Measurements from ENCODE around the gene CEP72.

Gene CEP72

GRCh38 chr5:583645-584044, 28.5 kb upstream of the CEP72 start:
- TF ChIP-seq L3MBTL2 (conservative IDR thresholded peaks at IDR 0.05) (no peak), PKNOX1 (IDR thresholded peaks at IDR 0.05) (no peak), TARDBP (IDR thresholded peaks at IDR 0.05) (no peak), FOXA1 (IDR thresholded peaks at IDR 0.05) (no peak), ZNF384 (IDR thresholded peaks at IDR 0.05) (no peak), NFRKB (IDR thresholded peaks at IDR 0.05) (no peak), SP1 (IDR thresholded peaks at IDR 0.05) (no peak), ARNT (IDR thresholded peaks at IDR 0.05) (no peak)
- no peak for DNase-seq (ENCODE audit: extremely low spot score)
- ChIA-PET POLR2A (no interaction called here), CTCF (no interaction called here)

- ChIA-PET CTCF (no interaction called here), POLR2A (no interaction called here)
- no peak for DNase-seq (ENCODE audit: extremely low spot score)
- TF ChIP-seq CTBP1 (IDR thresholded peaks at IDR 0.05; ENCODE audit: borderline replicate concordance) (no peak), FOXM1 (IDR thresholded peaks at IDR 0.05; ENCODE audit: borderline replicate concordance) (no peak), ARNT (IDR thresholded peaks at IDR 0.05) (no peak), BHLHE40 (IDR thresholded peaks at IDR 0.05; ENCODE audit: borderline replicate concordance) (no peak)
Measured at GRCh38 chr5:584216-584615, 27.9 kb upstream of the CEP72 start.

GRCh38 chr5:584846-585245, 27.3 kb upstream of the CEP72 start:
- no peak for TF ChIP-seq TARDBP (IDR thresholded peaks at IDR 0.05)
- no peak for TF ChIP-seq FOXK2 (IDR thresholded peaks at IDR 0.05)
- TF ChIP-seq FOXA1 (IDR thresholded peaks at IDR 0.05): no peak
- no peak for TF ChIP-seq SUZ12 (IDR thresholded peaks at IDR 0.05)
- no peak for TF ChIP-seq ZNF384 (IDR thresholded peaks at IDR 0.05)
- TF ChIP-seq BHLHE40 (IDR thresholded peaks at IDR 0.05; ENCODE audit: borderline replicate concordance): no peak
- no peak for TF ChIP-seq PKNOX1 (IDR thresholded peaks at IDR 0.05)
- no peak for TF ChIP-seq L3MBTL2 (conservative IDR thresholded peaks at IDR 0.05)
- TF ChIP-seq NFRKB (IDR thresholded peaks at IDR 0.05): no peak
- no peak for TF ChIP-seq FOXM1 (IDR thresholded peaks at IDR 0.05; ENCODE audit: borderline replicate concordance)
- TF ChIP-seq HDGF (IDR thresholded peaks at IDR 0.05; ENCODE audit: borderline replicate concordance): no peak
- no peak for TF ChIP-seq SP1 (IDR thresholded peaks at IDR 0.05)
- no peak for TF ChIP-seq ELF4 (IDR thresholded peaks at IDR 0.05)
- TF ChIP-seq LEF1 (IDR thresholded peaks at IDR 0.05; ENCODE audit: borderline replicate concordance): no peak
- no peak for TF ChIP-seq ARNT (IDR thresholded peaks at IDR 0.05)
- no peak for TF ChIP-seq CTBP1 (IDR thresholded peaks at IDR 0.05; ENCODE audit: borderline replicate concordance)

GRCh38 chr5:585556-585955, 26.6 kb upstream of the CEP72 start:
- CTCF ChIA-PET: no interaction called here
- POLR2A ChIA-PET: no interaction called here
- TF ChIP-seq SP1 (IDR thresholded peaks at IDR 0.05) (no peak), NFRKB (IDR thresholded peaks at IDR 0.05) (no peak), SUZ12 (IDR thresholded peaks at IDR 0.05) (no peak), LEF1 (IDR thresholded peaks at IDR 0.05; ENCODE audit: borderline replicate concordance) (no peak), BHLHE40 (IDR thresholded peaks at IDR 0.05; ENCODE audit: borderline replicate concordance) (no peak), FOXA1 (IDR thresholded peaks at IDR 0.05) (no peak), HDGF (IDR thresholded peaks at IDR 0.05; ENCODE audit: borderline replicate concordance) (no peak), FOXK2 (IDR thresholded peaks at IDR 0.05) (no peak), FOXM1 (IDR thresholded peaks at IDR 0.05; ENCODE audit: borderline replicate concordance) (no peak), ZNF384 (IDR thresholded peaks at IDR 0.05) (no peak), PKNOX1 (IDR thresholded peaks at IDR 0.05) (no peak), CTBP1 (IDR thresholded peaks at IDR 0.05; ENCODE audit: borderline replicate concordance) (no peak)
- DNase-seq (ENCODE audit: extremely low spot score): no peak

More at GRCh38 chr5:584846-585245, 27.3 kb upstream of the CEP72 start:
- CTCF ChIA-PET: no interaction called here
- DNase-seq (ENCODE audit: extremely low spot score): no peak
- POLR2A ChIA-PET: no interaction called here

GRCh38 chr5:585962-586628, 26.0 kb upstream of the CEP72 start:
- CTCF ChIA-PET: no interaction called here
- no peak for TF ChIP-seq L3MBTL2 (conservative IDR thresholded peaks at IDR 0.05)
- TF ChIP-seq PKNOX1 (IDR thresholded peaks at IDR 0.05): no peak
- POLR2A ChIA-PET: no interaction called here
- DNase-seq (ENCODE audit: extremely low spot score): no peak

- TF ChIP-seq BHLHE40 (IDR thresholded peaks at IDR 0.05; ENCODE audit: borderline replicate concordance) (no peak), PKNOX1 (IDR thresholded peaks at IDR 0.05) (no peak), ELF4 (IDR thresholded peaks at IDR 0.05) (no peak), L3MBTL2 (conservative IDR thresholded peaks at IDR 0.05) (no peak), TARDBP (IDR thresholded peaks at IDR 0.05) (no peak), CTBP1 (IDR thresholded peaks at IDR 0.05; ENCODE audit: borderline replicate concordance) (no peak), FOXM1 (IDR thresholded peaks at IDR 0.05; ENCODE audit: borderline replicate concordance) (no peak), NFRKB (IDR thresholded peaks at IDR 0.05) (no peak), SP1 (IDR thresholded peaks at IDR 0.05) (no peak), FOXA1 (IDR thresholded peaks at IDR 0.05) (no peak), SUZ12 (IDR thresholded peaks at IDR 0.05) (no peak), ZNF384 (IDR thresholded peaks at IDR 0.05) (no peak), LEF1 (IDR thresholded peaks at IDR 0.05; ENCODE audit: borderline replicate concordance) (no peak), ARNT (IDR thresholded peaks at IDR 0.05) (no peak), HDGF (IDR thresholded peaks at IDR 0.05; ENCODE audit: borderline replicate concordance) (no peak), FOXK2 (IDR thresholded peaks at IDR 0.05) (no peak)
- ChIA-PET POLR2A (no interaction called here), CTCF (no interaction called here)
- DNase-seq (ENCODE audit: extremely low spot score): no peak
Measured at GRCh38 chr5:586751-587285, 25.3 kb upstream of the CEP72 start.
